Astrocyte (in vitro differentiated cells and primary cell): ENCODE results near the gene CDCA4. TPM values are rescaled to one million over a fixed set of nuclear protein-coding genes. Genes with fewer than 3 reads are reported as not detected.

ENCODE experiments used
- DNase-seq: peaks from one replicate; pipeline ENCODE4 v3.0.0-alpha.2; 2010; ENCODE audit warnings: low read depth
- FAIRE-seq: peaks from 2 replicates; lab custom pipeline; 2011; peaks lifted over from hg19 to GRCh38; lab: Jason Lieb, UNC
- H2AFZ ChIP-seq: 2 replicates; pipeline ENCODE4 v1.6.0; 2012; ENCODE audit warnings: low read depth, low read length, inconsistent platforms
- H3K27ac ChIP-seq: 2 replicates; pipeline ENCODE4 v1.5.1; 2011; ENCODE audit warnings: low read depth, low read length, inconsistent platforms
- H3K27me3 ChIP-seq: 2 replicates; pipeline ENCODE4 v1.6.0; 2011; ENCODE audit warnings: low read length, inconsistent platforms; ENCODE audit not compliant: insufficient read depth
- H3K36me3 ChIP-seq: 2 replicates; pipeline ENCODE4 v1.5.1; 2011; ENCODE audit warnings: low read length, inconsistent platforms; ENCODE audit not compliant: insufficient read depth
- H3K4me1 ChIP-seq: 2 replicates; pipeline ENCODE4 v1.5.1; 2011; ENCODE audit warnings: low read length, inconsistent platforms; ENCODE audit not compliant: insufficient read depth
- H3K4me2 ChIP-seq: 2 replicates; pipeline ENCODE4 v1.6.0; 2012; ENCODE audit warnings: low read length, inconsistent platforms
- H3K4me3 ChIP-seq: 2 replicates; pipeline ENCODE4 v1.5.1; 2011; ENCODE audit warnings: low read depth, mild to moderate bottlenecking, low read length, inconsistent platforms; ENCODE audit not compliant: insufficient read depth
- H3K79me2 ChIP-seq: 2 replicates; pipeline ENCODE4 v1.6.0; 2012; ENCODE audit warnings: mild to moderate bottlenecking, low read length, inconsistent platforms; ENCODE audit not compliant: insufficient read depth
- H3K9ac ChIP-seq: 2 replicates; pipeline ENCODE4 v1.6.0; 2012; ENCODE audit warnings: mild to moderate bottlenecking, low read length, inconsistent platforms
- H3K9me3 ChIP-seq: 2 replicates; pipeline ENCODE4 v1.5.1; 2012; ENCODE audit warnings: low read depth, mild to moderate bottlenecking, low read length, inconsistent platforms; ENCODE audit not compliant: insufficient read depth
- H4K20me1 ChIP-seq: 2 replicates; pipeline ENCODE4 v1.6.0; 2012; ENCODE audit warnings: low read length, inconsistent platforms; ENCODE audit not compliant: insufficient read depth
- H3K27ac Mint-ChIP-seq: one replicate; pipeline ENCODE4 v1.8.0; 2021; ENCODE audit warnings: mild to moderate bottlenecking, mixed read lengths; ENCODE audit not compliant: unreplicated experiment
- H3K27me3 Mint-ChIP-seq: one replicate; pipeline ENCODE4 v1.8.0; 2021; ENCODE audit warnings: low read depth, mixed read lengths; ENCODE audit not compliant: unreplicated experiment
- H3K36me3 Mint-ChIP-seq: one replicate; pipeline ENCODE4 v1.8.0; 2021; ENCODE audit warnings: low read depth, mixed read lengths; ENCODE audit not compliant: unreplicated experiment
- H3K4me1 Mint-ChIP-seq: one replicate; pipeline ENCODE4 v1.8.0; 2021; ENCODE audit warnings: low read depth, mixed read lengths; ENCODE audit not compliant: unreplicated experiment
- H3K4me3 Mint-ChIP-seq: one replicate; pipeline ENCODE4 v1.8.0; 2021; ENCODE audit warnings: mild to moderate bottlenecking, moderate library complexity, mixed read lengths; ENCODE audit not compliant: unreplicated experiment
- H3K9me3 Mint-ChIP-seq: one replicate; pipeline ENCODE4 v1.8.0; 2021; ENCODE audit warnings: mild to moderate bottlenecking, mixed read lengths; ENCODE audit not compliant: unreplicated experiment
- EZH2 ChIP-seq: IDR thresholded peaks from 2 replicates; pipeline ENCODE4 v1.6.1; 2012; ENCODE audit warnings: mild to moderate bottlenecking, low read length, inconsistent platforms; ENCODE audit not compliant: insufficient read depth
- total RNA-seq: library from RNA; stranded (reverse); gene quantifications from 2 replicates; pipeline ENCODE4 v1.2.1, GENCODE V29; 2021
- TF ChIP-seq, protein P1 (sequence below): IDR thresholded peaks from 2 replicates; pipeline ENCODE4 v1.5.1; 2011; ENCODE audit warnings: low read depth, mild to moderate bottlenecking, inconsistent platforms, low read length, moderate library complexity; ENCODE audit not compliant: insufficient read depth

The CDCA4 gene
- total RNA-seq, 1 donor from 2014 or later, result 11.3 TPM

DNA sequence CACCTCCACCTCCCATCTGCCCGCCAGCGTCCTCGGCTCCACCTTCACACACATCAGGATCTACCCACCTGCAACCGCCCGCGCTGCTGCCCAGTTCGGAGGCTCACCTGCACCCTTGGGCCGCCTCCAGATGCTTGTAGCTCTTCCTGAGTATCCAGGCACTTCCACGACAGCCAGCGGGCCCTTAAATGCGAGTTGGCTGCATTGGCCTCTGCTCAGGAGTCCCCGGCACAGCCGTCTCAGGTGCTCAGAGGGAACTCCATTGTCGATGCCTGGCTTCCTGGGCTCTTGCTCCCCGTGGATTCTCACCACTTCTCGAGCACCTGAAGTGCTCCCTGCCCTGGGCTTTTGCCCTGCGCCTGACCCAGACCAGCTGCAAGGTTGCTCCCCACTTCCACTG is 21.9 kb upstream of the CDCA4 start:
- FAIRE-seq, result no peak
- H3K27me3 Mint-ChIP-seq, result peaks cover 27% of the 10 kb centered on the region
- Histone ChIP-seq H3K4me1 (no peaks in the 10 kb centered on the region), H3K4me3 (no peak overlapping the region), H3K27me3 (no peaks in the 10 kb centered on the region), H3K79me2 (peaks cover 26% of the 10 kb centered on the region), H3K27ac (no peak overlapping the region), H2AFZ (no peak overlapping the region), H3K36me3 (no peaks in the 10 kb centered on the region), H4K20me1 (peaks cover 57% of the 10 kb centered on the region), H3K9me3 (no peaks in the 10 kb centered on the region), H3K4me2 (no peak overlapping the region), H3K9ac (no peak overlapping the region)
- no peak for TF ChIP-seq EZH2
- TF ChIP-seq, protein P1, sequence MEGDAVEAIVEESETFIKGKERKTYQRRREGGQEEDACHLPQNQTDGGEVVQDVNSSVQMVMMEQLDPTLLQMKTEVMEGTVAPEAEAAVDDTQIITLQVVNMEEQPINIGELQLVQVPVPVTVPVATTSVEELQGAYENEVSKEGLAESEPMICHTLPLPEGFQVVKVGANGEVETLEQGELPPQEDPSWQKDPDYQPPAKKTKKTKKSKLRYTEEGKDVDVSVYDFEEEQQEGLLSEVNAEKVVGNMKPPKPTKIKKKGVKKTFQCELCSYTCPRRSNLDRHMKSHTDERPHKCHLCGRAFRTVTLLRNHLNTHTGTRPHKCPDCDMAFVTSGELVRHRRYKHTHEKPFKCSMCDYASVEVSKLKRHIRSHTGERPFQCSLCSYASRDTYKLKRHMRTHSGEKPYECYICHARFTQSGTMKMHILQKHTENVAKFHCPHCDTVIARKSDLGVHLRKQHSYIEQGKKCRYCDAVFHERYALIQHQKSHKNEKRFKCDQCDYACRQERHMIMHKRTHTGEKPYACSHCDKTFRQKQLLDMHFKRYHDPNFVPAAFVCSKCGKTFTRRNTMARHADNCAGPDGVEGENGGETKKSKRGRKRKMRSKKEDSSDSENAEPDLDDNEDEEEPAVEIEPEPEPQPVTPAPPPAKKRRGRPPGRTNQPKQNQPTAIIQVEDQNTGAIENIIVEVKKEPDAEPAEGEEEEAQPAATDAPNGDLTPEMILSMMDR, result no peak
- peaks cover 2% of the 10 kb centered on the region for H3K36me3 Mint-ChIP-seq
- H3K27ac Mint-ChIP-seq, result no peak overlapping the region
- H3K4me1 Mint-ChIP-seq, result no peaks in the 10 kb centered on the region
- no peak for DNase-seq
- no peak overlapping the region for H3K4me3 Mint-ChIP-seq
- no peaks in the 10 kb centered on the region for H3K9me3 Mint-ChIP-seq

DNA sequence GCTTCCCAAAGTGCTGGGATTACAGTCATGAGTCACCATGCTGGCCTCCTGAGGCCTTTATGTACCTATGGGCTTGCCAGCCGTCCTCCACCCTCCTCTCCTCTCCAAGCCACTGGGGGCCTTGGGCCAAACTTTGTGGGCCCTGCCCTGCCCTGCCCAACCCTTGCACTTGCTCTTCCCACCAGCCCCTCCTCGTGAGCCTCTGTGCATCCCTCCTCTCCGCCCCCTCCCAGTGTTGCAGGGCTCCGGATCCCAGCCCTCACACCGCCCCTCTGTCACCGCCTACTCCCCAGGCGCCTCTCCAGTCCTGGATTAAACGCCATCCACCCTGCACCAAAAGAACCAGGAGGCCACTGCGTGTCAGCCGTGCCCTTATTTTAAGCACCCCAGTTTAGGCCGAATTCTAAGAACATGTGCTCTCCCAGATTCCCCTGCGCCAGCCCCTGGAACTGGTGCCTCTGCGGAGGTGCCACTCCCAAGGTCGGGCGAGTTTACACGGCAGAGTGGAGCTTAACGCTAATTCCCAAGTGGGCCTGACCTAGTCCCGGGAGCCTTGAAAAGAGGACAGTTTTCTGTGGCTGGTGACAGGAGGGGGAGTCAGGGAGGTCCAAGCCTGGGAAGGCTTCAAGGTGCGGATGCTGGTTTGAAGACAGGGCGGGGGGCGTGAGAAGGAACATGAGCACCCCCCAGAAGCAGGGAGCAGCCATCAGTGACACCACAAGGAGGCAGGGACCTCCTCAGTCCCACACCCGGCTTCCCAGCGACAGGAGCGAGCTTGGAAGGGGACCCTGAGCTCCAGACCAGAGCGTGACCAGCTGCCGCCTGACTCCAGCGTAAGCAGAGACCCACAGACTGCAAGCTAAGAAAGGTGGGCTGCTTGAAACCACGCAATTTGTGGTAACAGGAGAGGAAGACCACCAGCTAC is 21.2 kb upstream of the CDCA4 start:
- TF ChIP-seq, protein P1, result no peak
- TF ChIP-seq EZH2, result no peak
- Histone ChIP-seq H3K9ac (no peak overlapping the region), H3K4me1 (no peaks in the 10 kb centered on the region), H3K36me3 (no peaks in the 10 kb centered on the region), H3K27me3 (no peaks in the 10 kb centered on the region), H3K9me3 (no peaks in the 10 kb centered on the region), H3K4me3 (no peak overlapping the region), H3K4me2 (no peak overlapping the region), H3K79me2 (peaks cover 24% of the 10 kb centered on the region), H2AFZ (no peak overlapping the region), H3K27ac (no peak overlapping the region), H4K20me1 (peaks cover 53% of the 10 kb centered on the region)
- no peak for FAIRE-seq
- no peak overlapping the region for H3K27ac Mint-ChIP-seq
- H3K4me1 Mint-ChIP-seq, result no peaks in the 10 kb centered on the region
- no peak for DNase-seq
- no peak overlapping the region for H3K4me3 Mint-ChIP-seq
- H3K9me3 Mint-ChIP-seq, result no peaks in the 10 kb centered on the region
- peaks cover 2% of the 10 kb centered on the region for H3K36me3 Mint-ChIP-seq
- H3K27me3 Mint-ChIP-seq, result peaks cover 27% of the 10 kb centered on the region
